Iris pigment epithelial cell (primary cell): ENCODE data around the gene NHP2.

ENCODE experiments used
- DNase-seq: peaks from one replicate; pipeline ENCODE4 v3.0.0-alpha.2; 2011; ENCODE audit warnings: low read depth

Gene NHP2

DNA sequence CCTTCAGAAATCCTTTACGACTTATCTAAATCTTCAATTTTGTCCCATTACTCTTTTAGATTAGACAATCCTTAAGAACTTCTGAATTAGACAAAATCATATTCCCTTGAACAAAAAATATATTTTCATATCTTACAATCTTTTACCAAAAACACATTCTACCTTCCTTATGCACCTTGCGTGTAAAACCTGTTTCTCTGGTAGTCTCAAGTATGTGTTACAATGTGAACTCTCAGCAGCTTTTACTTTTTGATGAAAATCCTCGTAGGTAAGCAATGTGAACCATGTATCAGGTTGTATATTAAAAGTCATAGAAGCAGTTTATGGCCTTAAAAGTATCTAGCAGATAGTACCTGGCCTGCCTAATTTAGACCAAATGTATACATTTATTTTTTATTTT lies 20.8 kb upstream of the NHP2 start:
- no peak for DNase-seq

DNA sequence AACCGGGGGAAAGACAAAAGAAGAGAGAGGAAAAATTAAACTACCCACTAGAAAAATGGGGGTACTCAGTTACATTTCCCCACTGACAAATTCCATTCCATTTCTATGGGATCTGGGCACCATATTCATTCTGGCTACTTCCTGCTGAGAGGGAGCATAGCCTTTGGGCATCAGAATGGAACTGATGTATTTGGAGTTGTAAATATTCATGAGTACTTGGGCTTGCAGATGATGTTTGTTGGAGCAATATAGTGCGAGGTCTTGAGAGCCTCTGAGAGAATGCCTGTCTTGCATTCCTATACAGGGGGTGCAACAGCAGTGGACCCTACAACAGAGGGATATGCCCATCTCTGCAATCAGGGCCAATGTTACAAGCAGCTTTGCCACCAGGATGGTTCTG lies 16.8 kb upstream of the NHP2 start:
- DNase-seq = no peak

DNA sequence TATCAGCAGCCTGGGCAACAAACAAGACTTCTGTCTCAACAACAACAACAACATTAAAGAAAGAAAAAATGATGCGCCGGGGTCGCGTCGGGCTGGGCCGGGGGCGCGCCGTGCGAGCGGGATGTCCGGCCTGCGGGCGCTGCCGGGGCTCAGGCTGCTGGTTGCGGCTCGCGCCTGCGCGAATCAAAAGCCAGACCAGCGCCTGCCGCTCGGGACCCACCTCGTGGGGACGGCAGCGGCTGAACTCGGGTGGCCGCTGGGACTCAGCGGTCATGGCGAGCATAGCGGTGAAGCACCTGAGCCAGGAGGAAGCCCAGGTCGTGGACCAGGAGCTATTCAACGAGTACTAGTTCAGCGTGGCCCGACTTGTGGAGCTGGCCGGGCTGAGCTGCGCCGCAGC lies 11.9 kb upstream of the NHP2 start:
- DNase-seq = no peak

DNA sequence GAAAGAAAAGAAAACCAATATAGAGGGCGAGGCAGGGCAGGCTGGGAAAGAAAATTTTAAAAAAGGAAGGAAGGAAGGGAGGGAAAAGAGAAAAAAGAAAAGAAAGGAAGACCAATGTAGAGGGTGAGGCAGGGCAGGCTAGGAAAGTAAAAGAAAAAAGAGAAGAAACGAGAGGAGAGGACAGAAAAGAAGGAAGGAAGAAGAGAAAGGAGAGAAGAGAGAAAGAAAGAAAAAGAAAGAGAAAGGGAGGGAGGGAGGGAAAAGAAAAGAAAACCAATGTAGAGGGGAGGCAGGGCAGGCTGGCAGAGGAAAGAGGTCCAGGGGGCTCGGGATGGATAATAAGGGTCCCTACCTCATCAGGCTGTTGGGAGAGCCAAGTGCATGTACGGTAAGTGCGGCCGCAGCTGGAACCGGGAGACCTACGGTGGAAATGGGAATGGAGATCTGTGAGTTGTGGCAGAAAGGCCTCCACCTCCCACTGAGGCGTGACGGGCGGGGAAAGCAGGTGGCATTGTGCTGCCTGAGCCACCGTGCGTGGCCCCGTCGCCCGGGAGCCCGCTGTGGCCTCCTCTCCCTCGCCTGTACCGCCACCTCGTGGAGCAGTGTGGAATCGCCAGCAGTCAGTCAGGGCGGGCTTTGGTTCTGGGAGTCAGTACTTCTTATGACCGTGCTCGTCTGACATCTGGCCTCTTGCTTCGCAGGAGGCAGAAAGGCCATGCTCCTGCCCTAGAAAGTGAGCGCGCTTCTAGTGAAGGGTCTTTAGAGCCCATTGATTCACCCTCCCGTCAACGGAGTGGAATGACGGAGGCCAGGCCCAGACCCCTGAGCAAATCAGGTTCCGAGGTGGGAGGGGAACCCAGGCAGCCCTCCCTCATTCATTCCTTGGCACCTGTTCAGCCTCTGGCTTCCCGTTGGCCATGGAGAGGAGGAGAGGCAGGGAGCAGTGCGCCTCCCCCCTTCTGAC lies 10.4 kb upstream of the NHP2 start:
- DNase-seq = peak; percentile 51

DNA sequence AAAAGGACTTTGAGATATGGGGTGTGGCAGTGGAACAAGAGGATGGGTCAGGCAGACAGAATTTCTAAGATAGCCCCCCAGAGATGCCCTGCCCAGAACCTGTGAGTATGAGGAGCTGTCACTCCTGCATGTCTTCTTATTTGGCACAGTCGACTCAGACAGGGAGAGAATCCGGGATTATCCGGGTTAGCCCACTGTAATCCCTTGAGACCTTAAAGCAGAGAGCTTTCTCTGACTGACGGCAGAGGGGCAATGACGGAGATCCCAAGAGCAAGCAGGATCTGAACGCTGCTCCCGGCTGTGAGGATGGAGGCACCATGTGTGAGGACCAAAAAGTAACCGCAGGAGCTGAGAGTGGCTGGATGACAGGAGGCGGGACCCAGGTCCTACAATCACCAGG lies 8.8 kb upstream of the NHP2 start:
- DNase-seq = no peak

DNA sequence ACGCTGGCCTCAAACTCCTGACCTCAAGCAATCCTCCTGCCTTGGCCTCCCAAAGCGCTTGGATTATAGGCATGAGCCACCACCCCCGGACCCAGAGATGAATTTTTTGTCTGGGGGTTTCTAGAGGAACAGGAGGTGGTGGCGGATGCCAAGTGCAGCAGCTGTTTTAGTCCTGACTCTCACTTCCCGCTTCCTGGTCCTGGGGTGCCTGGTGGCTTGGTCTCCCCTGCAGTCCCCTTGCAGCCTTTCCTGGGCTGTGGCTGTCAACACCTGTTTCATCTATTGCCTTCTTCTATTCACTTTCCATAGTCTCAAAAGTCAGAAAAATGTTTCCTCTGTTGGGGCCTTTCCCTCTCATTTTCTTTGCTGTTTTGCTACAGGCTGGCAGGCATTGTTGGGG lies 6.5 kb upstream of the NHP2 start:
- no peak for DNase-seq

DNA sequence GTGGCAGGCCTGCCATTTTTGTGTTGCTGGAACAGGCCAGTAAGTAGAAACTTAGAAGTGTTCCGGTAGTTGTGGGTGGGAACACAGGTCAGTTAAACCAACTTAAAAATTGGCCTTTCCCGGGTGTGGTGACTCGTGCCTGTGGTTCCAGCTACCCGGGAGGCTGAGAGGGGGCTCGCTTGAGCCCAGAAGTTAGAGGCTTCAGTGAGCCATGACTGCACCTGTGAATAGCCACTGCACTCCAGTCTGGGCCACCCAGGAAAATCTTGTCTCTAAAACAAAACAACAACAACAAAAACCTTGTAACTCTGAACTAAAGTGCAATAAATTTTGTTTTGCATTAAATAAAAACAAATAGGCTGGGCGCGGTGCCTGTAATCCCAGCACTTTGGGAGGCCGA lies 1.4 kb upstream of the NHP2 start:
- no peak for DNase-seq

DNA sequence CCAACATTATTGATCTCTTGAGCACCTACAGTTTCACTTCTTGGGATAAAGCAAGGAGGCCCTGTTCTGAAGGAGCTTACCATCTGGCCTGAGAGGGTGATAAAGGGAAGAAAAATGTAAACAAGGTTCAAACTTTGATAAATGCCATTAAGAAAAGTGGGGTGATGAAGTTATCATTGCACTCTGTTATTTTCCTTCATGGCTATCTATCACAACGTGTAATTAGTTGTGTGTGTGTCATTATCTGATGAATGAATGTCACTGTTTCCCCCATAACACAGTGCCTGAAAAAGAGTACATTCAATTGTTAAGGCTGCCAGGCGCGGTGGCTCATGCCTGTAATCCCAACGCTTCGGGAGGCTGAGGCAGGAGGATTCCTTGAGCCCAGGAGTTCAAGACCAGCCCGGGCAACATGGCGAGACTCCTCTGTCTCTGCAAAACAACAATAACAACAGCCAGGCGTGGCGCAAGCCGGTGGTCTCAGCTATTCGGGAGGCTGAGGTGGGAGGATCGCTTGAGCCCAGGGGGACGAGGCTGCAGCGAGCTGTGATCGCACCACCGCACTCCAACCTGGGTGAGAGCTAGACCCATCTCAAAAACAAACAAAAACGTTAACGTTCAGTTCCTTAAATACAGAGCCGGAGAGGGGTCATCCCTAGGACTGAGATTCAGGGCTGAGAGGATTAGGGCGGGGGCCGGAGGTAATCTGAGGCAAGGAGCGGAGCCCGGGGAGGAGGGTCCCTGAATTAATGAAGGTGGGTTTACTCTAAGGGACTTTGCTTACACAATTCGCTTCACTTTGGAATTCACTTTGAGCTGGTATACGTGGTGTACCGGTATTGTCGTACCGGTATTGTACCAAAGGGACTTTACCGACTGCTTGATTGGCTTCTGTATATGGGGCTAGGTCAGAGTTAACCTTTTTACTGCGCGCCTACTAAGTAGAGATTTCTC lies 917 bp downstream of the NHP2 start:
- DNase-seq = no peak

DNA sequence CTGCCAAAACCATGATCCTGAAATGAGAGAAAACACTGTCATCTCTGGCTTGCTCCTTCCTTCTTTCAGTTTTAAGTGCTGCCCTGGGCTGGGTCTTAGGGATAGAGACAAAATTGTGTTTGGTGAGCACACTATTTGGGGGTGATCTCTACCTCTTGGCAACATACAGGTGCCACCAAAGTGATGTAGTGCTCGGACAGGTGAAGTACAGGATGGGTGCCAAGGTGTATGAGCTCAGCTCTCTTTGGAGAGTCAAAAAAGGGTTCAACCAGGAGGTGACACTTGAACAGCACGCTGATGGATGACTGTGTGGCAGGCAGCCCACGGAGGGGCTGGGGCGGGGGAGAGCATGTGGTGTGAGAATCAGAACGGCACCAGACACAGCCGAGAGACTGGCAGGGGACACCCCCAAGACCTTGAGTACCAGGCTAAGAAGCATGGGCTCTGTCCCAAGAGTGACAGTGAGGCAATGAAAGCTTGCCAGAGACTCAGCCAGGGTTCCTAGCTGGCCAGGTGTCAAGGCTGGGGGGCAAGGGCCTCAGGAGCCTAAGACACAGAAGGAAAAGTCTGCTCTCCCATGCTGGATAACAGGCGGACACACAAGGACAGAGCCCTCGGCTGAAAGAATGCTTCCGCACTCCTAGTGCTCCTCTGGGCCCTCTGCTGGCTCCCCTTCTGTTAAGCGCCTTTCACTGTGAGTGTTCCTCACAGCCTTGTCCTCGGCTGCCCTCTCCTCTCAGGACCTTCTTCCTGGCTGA lies 2.5 kb downstream of the NHP2 start:
- no peak for DNase-seq

DNA sequence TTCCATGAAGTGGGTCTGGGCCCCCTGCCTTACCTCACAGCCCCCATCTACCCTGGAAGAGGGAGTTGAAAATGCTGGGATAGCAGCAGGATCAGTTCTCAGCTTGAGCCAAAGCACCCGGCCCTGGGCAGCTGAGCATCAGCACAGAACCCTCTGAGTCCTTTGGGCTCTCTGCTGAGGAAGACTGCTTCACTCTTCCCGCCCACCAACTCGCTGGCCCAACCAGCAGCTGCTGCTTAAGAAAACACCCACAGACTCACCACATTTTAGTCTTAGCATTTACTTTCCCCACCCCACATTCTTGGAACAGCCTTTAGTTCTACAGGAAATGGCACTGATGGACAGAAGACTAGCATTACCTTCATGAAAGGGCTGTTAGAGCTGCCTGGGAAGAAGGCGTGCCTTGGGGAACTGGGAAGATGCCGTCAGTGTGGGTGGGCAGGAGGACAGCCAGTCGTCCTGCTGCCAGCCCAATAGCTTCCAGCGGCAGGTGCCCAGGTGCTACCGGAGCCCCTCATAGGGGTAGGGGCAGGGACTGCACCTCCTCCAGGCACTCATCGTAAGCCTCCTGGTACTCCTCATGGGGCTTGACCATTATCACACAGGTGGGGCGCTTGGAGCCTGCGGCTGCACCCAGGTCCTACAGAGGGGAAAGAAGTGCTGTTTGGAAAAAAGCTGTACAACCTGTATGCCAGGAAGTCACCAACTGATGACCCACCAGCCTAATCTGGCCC lies 4.3 kb downstream of the NHP2 start:
- DNase-seq = peak; percentile 39

DNA sequence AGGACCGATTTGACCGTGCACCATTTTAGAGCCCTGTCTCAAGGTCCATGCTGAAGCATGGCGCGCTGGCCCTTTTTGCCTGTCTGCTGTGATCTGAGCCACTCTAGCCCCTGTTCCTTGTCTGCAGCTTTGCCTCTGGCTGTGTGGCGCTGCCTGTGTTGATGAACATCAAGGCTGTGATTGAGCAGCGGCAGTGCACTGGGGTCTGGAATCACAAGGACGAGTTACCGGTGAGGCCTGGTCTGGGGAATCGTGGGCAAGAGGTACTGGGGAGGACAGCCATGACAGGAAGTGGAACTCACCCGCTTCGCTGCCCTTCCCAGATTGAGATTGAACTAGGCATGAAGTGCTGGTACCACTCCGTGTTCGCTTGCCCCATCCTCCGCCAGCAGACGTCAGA lies 6.3 kb downstream of the NHP2 start:
- no peak for DNase-seq

DNA sequence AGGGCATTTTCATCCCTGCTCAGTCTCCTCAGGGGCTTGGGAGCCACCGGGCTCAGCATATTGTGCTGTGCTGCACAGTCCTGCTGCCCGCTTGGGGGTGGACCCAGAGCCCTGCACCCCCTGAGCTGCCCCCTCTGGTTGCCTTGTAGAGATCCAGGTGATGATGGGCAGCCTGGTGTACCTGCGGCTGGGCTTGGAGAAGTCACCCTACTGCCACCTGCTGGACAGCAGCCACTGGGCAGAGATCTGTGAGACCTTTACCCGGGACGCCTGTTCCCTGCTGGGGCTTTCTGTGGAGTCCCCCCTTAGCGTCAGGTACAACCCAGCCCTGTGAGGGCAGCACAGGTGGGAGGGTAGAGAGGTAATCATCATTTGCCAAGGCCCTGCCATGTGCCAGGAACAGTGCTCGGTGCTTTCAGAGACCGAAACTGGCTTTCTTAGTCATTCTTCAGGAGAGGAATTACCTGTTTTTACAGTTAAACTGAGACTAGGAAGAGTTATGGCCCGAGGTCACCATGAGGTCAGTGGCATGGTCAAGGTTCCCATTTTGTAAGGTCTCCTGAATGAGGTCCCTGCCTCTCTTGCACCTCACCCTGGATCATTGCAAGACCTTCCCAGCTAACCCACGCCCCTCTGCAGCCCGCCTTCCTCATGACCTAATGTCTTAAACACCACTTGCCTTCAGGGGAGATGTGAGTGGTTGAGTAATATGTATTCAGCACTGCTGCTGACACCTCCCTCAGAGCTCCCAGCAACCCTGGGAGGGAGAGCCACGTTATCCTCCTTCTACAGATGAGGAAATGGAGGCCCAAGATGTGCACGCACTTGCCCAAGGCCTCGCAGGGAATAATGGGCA lies 7.5 kb downstream of the NHP2 start:
- peak; percentile 70 for DNase-seq

DNA sequence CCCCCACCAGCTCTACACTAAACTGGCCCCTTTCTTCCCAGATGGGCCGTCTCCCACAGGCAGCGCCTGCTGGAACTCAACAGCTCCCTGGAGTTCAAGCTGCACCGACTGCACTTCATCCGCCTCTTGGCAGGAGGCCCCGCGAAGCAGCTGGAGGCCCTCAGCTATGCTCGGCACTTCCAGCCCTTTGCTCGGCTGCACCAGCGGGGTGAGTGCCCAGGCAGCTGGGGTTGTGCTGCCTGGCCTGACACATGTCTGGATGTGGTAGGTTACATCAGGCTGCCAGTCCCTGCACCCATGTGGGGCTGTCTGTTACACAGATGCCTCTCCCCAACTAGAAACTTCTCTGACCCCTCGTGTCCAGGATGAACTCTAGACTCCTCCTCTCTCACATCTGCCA lies 9.8 kb downstream of the NHP2 start:
- peak; percentile 22 for DNase-seq

DNA sequence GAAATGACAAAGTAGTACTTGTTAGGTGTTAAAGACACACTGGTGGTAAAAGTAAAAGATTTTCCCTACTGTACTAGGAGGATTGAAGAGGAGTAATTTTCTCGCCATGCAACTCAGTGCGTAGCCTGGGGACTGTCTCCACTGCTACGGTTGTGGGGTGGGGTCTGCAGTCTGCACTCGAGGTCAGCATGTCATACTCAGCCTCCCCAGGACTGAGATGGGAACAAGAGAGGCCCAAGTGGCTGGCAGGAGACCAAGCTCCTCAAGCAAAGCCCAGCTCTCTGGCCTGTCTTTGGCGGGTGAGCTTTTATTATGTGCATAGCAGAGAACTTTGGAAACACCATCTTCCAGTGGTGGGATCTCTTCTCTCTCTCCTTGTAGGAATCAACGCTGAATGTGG lies 10.4 kb downstream of the NHP2 start:
- no peak for DNase-seq

DNA sequence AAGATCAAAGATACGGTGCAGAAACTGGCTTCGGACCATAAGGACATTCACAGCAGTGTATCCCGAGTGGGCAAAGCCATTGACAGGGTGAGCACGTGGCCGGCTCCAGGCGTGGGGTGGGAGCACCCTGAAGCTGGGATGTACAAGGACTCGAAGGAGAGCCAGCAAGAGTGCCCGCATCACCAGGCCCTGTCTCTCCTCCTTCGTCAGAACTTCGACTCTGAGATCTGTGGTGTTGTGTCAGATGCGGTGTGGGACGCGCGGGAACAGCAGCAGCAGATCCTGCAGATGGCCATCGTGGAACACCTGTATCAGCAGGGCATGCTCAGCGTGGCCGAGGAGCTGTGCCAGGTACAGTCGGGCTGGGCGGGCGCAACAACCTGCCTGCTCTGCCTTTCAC lies 11.0 kb downstream of the NHP2 start:
- no peak for DNase-seq

DNA sequence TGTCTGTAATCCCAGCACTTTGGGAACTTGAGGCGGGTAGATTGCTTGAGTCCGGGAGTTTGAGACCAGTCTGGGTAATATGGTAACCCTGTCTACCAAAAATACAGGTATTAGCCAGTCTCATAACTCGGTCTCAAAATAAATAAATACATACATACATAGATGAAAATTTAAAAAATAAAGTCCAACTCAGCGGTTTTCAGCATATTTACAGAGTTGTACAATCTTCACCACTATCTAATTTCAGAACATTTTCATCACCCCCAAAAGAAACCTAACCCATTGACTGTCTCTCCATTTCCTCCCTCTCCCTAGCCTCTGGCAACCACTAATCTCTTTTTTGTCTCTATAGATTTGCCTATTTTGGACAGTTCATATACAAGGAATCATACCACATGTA lies 12.1 kb downstream of the NHP2 start:
- no peak for DNase-seq

DNA sequence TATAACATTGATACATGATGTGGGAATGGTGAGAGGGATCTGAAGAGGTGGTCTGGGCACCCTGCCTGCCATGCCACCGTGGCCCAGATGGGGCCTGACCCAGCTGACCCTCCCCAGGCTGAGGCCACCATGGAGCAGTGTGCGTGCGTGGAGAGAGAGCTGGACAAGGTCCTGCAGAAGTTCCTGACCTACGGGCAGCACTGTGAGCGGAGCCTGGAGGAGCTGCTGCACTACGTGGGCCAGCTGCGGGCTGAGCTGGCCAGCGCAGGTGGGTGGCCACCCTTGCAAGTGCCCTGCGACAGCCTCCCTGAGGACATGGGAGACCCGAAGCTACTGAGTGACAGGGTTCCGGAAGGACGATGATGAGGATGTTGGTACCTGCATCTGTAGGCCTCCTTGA lies 15.7 kb downstream of the NHP2 start:
- no peak for DNase-seq

DNA sequence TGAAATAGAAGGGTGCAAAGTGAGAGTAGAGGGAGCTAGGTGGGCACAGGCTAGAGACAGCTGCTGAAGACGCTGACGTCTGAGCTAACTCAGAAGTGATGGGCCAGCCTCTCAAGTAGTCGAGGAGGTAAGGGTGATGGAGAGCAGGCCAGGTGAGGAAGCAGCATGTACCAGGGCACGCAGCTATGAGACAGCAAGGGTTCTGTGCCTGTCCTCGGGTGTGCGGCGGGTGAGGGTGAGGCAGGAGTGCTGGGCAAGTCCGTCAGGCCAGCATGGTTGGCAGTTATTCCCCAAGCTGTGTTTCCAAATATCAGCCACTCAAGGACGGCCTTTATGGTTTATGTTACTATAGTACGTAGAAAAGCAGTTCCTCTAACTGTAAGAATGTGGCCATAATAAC lies 16.7 kb downstream of the NHP2 start:
- DNase-seq = no peak

DNA sequence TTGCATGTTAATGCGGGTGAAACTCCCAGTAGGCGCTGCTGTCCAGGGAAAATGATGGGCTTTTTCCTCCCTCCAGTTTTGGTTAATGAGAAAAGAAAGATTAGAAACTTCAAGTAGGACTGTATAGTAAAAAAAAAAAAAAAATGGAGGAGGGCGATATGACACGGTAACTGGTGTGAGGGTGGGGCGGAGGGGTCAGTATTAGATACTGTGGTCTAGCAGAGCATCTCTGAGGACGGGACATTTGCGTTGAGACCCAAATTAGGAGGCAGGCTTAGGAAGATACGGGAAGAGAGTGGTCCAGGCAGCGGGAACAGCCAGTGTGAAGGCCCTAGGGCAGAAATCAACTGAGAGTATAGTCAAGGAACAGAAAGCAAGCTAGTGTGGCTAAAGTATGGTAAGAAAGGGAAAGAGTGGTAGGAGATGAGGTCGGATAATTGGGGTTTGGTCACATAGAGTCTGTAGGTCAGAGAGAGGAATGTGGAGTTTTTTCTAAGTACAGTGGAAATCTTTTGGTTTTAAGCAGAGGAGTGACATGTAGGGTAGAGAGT lies 22.2 kb downstream of the NHP2 start:
- DNase-seq = no peak
